HepG2 (cell line): ENCODE measurements around the gene EEF1A2.

Source experiments
- EP300 ChIP-seq, 3 experiments: sonication (generic) in 1 of 3; formaldehyde crosslinking in 1 of 3; IDR thresholded peaks; 2 replicates each; pipeline versions ENCODE4 v1.5.1 to v1.6.1; 2011 to 2020; ENCODE audit warnings: low read depth in 2 of 3, low read length in 2 of 3, borderline replicate concordance in 1 of 3, improper control_type of control experiment in 1 of 3, mild to moderate bottlenecking in 1 of 3, missing genetic modification reagents in 1 of 3, moderate library complexity in 1 of 3
- GABPB1 ChIP-seq: IDR thresholded peaks from 2 replicates; pipeline ENCODE4 v1.6.1; 2016; ENCODE audit warnings: mild to moderate bottlenecking, missing genetic modification reagents, moderate library complexity, missing compliant biosample characterization
- ZBTB21 ChIP-seq: sonication (generic); formaldehyde crosslinking; IDR thresholded peaks from 2 replicates; pipeline ENCODE4 v1.4.0; 2020; ENCODE audit warnings: missing genetic modification reagents
- ZKSCAN8 ChIP-seq: IDR thresholded peaks from 2 replicates; pipeline ENCODE4 v1.6.1; 2016; ENCODE audit warnings: borderline replicate concordance, missing genetic modification reagents, missing compliant biosample characterization
- ZNF605 ChIP-seq: sonication (generic); formaldehyde crosslinking; IDR thresholded peaks from 2 replicates; pipeline ENCODE4 v1.8.0; 2022; ENCODE audit warnings: mild to moderate bottlenecking, missing genetic modification reagents
- TF ChIP-seq, protein P1 (sequence below), 2 experiments: fragments of 450-650 bp in 1 of 2; sonication (generic) in 1 of 2; formaldehyde crosslinking in 1 of 2; IDR thresholded peaks; 2 replicates each; pipeline versions ENCODE4 v1.6.1 to v1.8.0; 2016 to 2022; ENCODE audit warnings: antibody characterized with exemption in 1 of 2, mild to moderate bottlenecking in 1 of 2, missing genetic modification reagents in 1 of 2

GRCh38 chr20:63456429-63457284, 42.2 kb downstream of the EEF1A2 start:
- no peak for TF ChIP-seq ZBTB21
- TF ChIP-seq, protein P1, sequence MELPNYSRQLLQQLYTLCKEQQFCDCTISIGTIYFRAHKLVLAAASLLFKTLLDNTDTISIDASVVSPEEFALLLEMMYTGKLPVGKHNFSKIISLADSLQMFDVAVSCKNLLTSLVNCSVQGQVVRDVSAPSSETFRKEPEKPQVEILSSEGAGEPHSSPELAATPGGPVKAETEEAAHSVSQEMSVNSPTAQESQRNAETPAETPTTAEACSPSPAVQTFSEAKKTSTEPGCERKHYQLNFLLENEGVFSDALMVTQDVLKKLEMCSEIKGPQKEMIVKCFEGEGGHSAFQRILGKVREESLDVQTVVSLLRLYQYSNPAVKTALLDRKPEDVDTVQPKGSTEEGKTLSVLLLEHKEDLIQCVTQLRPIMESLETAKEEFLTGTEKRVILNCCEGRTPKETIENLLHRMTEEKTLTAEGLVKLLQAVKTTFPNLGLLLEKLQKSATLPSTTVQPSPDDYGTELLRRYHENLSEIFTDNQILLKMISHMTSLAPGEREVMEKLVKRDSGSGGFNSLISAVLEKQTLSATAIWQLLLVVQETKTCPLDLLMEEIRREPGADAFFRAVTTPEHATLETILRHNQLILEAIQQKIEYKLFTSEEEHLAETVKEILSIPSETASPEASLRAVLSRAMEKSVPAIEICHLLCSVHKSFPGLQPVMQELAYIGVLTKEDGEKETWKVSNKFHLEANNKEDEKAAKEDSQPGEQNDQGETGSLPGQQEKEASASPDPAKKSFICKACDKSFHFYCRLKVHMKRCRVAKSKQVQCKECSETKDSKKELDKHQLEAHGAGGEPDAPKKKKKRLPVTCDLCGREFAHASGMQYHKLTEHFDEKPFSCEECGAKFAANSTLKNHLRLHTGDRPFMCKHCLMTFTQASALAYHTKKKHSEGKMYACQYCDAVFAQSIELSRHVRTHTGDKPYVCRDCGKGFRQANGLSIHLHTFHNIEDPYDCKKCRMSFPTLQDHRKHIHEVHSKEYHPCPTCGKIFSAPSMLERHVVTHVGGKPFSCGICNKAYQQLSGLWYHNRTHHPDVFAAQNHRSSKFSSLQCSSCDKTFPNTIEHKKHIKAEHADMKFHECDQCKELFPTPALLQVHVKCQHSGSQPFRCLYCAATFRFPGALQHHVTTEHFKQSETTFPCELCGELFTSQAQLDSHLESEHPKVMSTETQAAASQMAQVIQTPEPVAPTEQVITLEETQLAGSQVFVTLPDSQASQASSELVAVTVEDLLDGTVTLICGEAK (IDR thresholded peaks at IDR 0.05), result no peak
- TF ChIP-seq, protein P1 (CRISPR knock-in tag; IDR thresholded peaks at IDR 0.05), result no peak
- no peak for TF ChIP-seq ZNF605 (CRISPR knock-in tag)
- TF ChIP-seq GABPB1 (CRISPR knock-in tag), result no peak
- no peak for TF ChIP-seq EP300 (IDR thresholded peaks at IDR 0.05; ENCODE audit: low read depth in 2 of 2, low read length in 2 of 2)
- TF ChIP-seq EP300 (CRISPR knock-in tag; IDR thresholded peaks at IDR 0.05; ENCODE audit: borderline replicate concordance), result no peak
- no peak for TF ChIP-seq ZKSCAN8 (CRISPR knock-in tag)
